ENCODE measurements around the gene SELENBP1. TPM values are rescaled to one million over a fixed set of nuclear protein-coding genes. Genes with fewer than 3 reads are reported as not detected.

Gene SELENBP1
- polyA plus RNA-seq, 1 donor from 2014 or later, result not detected

- Histone ChIP-seq H3K27ac (ENCODE audit: low read length) (no peak overlapping the region), H3K4me3 (ENCODE audit: low read length) (no peak overlapping the region), H3K9ac (ENCODE audit: low read length) (peak overlapping the region; percentile 5), H3K79me2 (replicated peaks; ENCODE audit: insufficient read depth, low read length) (peaks cover 4% of the 10 kb centered on the region), H3K4me2 (ENCODE audit: low read length) (no peak overlapping the region), H3K27me3 (ENCODE audit: insufficient read depth, low read depth, low read length) (no peaks in the 10 kb centered on the region), H3F3A (ENCODE audit: insufficient read depth, low read length, poor library complexity, severe bottlenecking) (no peaks in the 10 kb centered on the region), H3K36me3 (ENCODE audit: insufficient read depth, low read length) (no peaks in the 10 kb centered on the region), H2AFZ (ENCODE audit: low read depth, low read length) (no peak overlapping the region), H3K9me3 (ENCODE audit: low read length) (no peaks in the 10 kb centered on the region), H4K20me1 (ENCODE audit: insufficient read depth) (no peaks in the 10 kb centered on the region), H3K9me2 (ENCODE audit: insufficient read depth, low read length) (no peaks in the 10 kb centered on the region)
- TF ChIP-seq TAF1 (IDR thresholded peaks at IDR 0.05; ENCODE audit: low read depth) (no peak), REST (IDR thresholded peaks at IDR 0.05; ENCODE audit: borderline replicate concordance) (no peak), POLR2AphosphoS5 (IDR thresholded peaks at IDR 0.05) (no peak), EP300 (conservative IDR thresholded peaks at IDR 0.05; ENCODE audit: poor library complexity, severe bottlenecking) (no peak), SMC3 (conservative IDR thresholded peaks at IDR 0.05; ENCODE audit: poor library complexity) (peak; percentile 83), RAD21 (conservative IDR thresholded peaks at IDR 0.05) (peak; percentile 77), MXI1 (conservative IDR thresholded peaks at IDR 0.05; ENCODE audit: poor library complexity, severe bottlenecking) (no peak), CTCF (IDR thresholded peaks at IDR 0.05; ENCODE audit: poor library complexity, severe bottlenecking) (peak; percentile 88)
Observed at GRCh38 chr1:151340870-151341754, 31.4 kb downstream of the SELENBP1 start.

GRCh38 chr1:151336556-151336955 is 35.9 kb downstream of the SELENBP1 start:
- Histone ChIP-seq H3K4me3 (ENCODE audit: low read length) (no peak overlapping the region), H3K4me2 (ENCODE audit: low read length) (no peak overlapping the region), H4K20me1 (ENCODE audit: insufficient read depth) (no peaks in the 10 kb centered on the region), H3K79me2 (replicated peaks; ENCODE audit: insufficient read depth, low read length) (no peaks in the 10 kb centered on the region), H2AFZ (ENCODE audit: low read depth, low read length) (no peak overlapping the region), H3K27ac (ENCODE audit: low read length) (no peak overlapping the region), H3K9me2 (ENCODE audit: insufficient read depth, low read length) (no peaks in the 10 kb centered on the region), H3K36me3 (ENCODE audit: insufficient read depth, low read length) (no peaks in the 10 kb centered on the region), H3K9ac (ENCODE audit: low read length) (no peak overlapping the region), H3F3A (ENCODE audit: insufficient read depth, low read length, poor library complexity, severe bottlenecking) (no peaks in the 10 kb centered on the region), H3K9me3 (ENCODE audit: low read length) (no peaks in the 10 kb centered on the region), H3K27me3 (ENCODE audit: insufficient read depth, low read depth, low read length) (no peaks in the 10 kb centered on the region)
- TF ChIP-seq SMC3 (conservative IDR thresholded peaks at IDR 0.05; ENCODE audit: poor library complexity), result no peak
- no peak for TF ChIP-seq RAD21 (conservative IDR thresholded peaks at IDR 0.05)
- TF ChIP-seq EP300 (conservative IDR thresholded peaks at IDR 0.05; ENCODE audit: poor library complexity, severe bottlenecking), result no peak
- no peak for TF ChIP-seq POLR2AphosphoS5 (IDR thresholded peaks at IDR 0.05)
- TF ChIP-seq TAF1 (IDR thresholded peaks at IDR 0.05; ENCODE audit: low read depth), result no peak
- no peak for TF ChIP-seq EZH2 (IDR thresholded peaks at IDR 0.05; ENCODE audit: borderline replicate concordance, insufficient read depth, low read length, poor library complexity, severe bottlenecking)
- TF ChIP-seq MXI1 (conservative IDR thresholded peaks at IDR 0.05; ENCODE audit: poor library complexity, severe bottlenecking), result no peak
- no peak for TF ChIP-seq CTCF (IDR thresholded peaks at IDR 0.05; ENCODE audit: poor library complexity, severe bottlenecking)
- no peak for TF ChIP-seq REST (IDR thresholded peaks at IDR 0.05; ENCODE audit: borderline replicate concordance)
